NB4 (cell line): ENCODE measurements around the gene NDRG4.

ENCODE experiments used
- DNase-seq: peaks from one replicate; pipeline ENCODE4 v3.0.0; 2010; ENCODE audit warnings: low read depth
- H3K4me3 ChIP-seq: one replicate; pipeline ENCODE4 v1.5.1; 2011; ENCODE audit warnings: mild to moderate bottlenecking, low read depth, low read length, moderate library complexity
- MYC ChIP-seq: IDR thresholded peaks from 2 replicates; pipeline ENCODE4 v1.6.1; 2011; ENCODE audit warnings: low read depth, low read length
- POLR2A ChIP-seq: IDR thresholded peaks from 2 replicates; pipeline ENCODE4 v1.6.1; 2011; ENCODE audit warnings: mild to moderate bottlenecking; ENCODE audit not compliant: insufficient read length; ENCODE audit errors: extremely low read depth
- TF ChIP-seq, protein P1 (sequence below): IDR thresholded peaks from one replicate; pipeline ENCODE4 v1.5.1; 2012; ENCODE audit warnings: low read depth, low read length
- TF ChIP-seq, protein P2 (sequence below): IDR thresholded peaks from 2 replicates; pipeline ENCODE4 v1.6.1; 2011; ENCODE audit warnings: low read depth, low read length

NDRG4 gene

DNA sequence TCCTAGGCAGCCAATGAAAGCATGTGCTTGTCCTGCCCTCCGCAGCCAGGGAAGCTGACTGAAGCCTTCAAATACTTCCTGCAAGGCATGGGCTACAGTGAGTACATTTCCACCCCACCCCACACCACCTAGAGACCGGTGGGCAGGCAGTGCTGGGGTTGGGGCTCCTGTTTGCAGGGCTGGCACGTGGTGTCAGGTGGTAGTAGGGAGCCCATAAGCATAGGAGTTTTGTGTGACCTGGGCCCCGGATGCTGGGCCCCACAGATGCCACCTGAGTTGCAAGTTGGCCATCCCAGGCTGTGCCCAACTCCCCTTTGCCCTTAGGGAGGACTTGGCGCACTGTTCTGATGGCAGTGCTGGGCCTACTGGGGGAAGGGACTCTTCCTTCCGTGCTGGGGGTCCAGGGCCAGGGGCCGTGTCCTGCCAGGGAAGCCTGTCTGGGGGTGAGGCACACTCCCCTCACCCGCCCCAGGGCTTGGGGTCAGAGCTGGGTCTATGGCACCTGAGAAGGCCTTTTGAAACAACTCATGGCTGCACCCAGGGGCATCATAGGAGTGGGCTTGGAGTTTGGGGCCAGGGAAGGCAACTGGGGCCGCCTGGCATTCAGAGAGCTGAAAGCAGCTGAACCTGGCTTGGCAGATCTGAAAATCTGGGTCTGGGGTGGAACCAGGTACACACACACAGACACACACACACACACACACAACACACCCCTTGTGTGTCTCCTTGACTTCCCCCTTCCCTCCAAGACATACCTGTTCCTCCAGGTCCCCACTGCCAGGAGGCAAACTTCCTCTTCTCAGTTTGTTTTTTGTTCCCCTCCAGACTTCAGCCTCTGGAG, 9.5 kb downstream of the NDRG4 start:
- TF ChIP-seq POLR2A (no peak), MYC (no peak)
- TF ChIP-seq, protein P1, sequence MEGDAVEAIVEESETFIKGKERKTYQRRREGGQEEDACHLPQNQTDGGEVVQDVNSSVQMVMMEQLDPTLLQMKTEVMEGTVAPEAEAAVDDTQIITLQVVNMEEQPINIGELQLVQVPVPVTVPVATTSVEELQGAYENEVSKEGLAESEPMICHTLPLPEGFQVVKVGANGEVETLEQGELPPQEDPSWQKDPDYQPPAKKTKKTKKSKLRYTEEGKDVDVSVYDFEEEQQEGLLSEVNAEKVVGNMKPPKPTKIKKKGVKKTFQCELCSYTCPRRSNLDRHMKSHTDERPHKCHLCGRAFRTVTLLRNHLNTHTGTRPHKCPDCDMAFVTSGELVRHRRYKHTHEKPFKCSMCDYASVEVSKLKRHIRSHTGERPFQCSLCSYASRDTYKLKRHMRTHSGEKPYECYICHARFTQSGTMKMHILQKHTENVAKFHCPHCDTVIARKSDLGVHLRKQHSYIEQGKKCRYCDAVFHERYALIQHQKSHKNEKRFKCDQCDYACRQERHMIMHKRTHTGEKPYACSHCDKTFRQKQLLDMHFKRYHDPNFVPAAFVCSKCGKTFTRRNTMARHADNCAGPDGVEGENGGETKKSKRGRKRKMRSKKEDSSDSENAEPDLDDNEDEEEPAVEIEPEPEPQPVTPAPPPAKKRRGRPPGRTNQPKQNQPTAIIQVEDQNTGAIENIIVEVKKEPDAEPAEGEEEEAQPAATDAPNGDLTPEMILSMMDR = no peak
- TF ChIP-seq, protein P2, sequence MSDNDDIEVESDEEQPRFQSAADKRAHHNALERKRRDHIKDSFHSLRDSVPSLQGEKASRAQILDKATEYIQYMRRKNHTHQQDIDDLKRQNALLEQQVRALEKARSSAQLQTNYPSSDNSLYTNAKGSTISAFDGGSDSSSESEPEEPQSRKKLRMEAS = no peak
- no peak for DNase-seq
- H3K4me3 ChIP-seq = no peak overlapping the region

DNA sequence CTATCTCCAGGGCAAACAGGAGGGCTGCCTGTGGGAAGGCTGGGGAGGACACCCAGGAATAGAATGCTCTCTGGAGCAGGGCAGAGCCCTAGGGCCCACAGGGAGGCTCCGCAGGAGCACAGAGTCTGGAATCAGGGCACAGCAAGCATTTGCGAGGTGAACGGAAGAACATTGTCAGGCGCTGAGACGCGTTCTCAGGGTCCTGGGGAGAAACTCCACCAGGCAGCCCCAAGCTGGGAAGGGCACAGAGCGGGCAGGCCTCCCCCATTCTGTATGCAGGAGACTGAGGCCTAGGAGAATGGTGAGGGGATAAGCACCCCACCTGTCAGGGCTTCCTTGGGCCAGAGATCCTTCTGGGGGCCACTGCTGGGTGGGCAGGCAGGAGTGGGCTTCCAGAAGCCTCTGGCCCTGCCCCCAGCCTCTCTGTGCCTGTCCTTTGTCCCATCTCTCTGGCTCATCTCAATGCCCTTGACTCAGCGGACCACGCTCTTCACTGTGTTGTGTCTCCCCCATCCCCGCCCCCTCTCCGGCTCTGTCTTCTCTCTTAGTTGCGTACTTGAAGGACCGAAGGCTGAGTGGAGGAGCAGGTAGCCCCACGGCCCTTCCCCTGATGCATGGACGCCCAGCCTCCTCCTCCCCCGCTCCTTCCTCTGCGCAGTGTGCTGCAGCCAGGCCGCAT, 10.3 kb downstream of the NDRG4 start:
- H3K4me3 ChIP-seq = no peak overlapping the region
- TF ChIP-seq, protein P1 = no peak
- TF ChIP-seq MYC (no peak), POLR2A (no peak)
- TF ChIP-seq, protein P2 = no peak
- DNase-seq = no peak

GRCh38 chr16:58510776-58511628, 11.1 kb downstream of the NDRG4 start:
- TF ChIP-seq, protein P2 = no peak
- no peak for TF ChIP-seq MYC
- TF ChIP-seq, protein P1 = no peak
- TF ChIP-seq POLR2A = no peak
- no peak for DNase-seq
- no peak overlapping the region for H3K4me3 ChIP-seq

GRCh38 chr16:58511933-58512815, 12.2 kb downstream of the NDRG4 start:
- peak; percentile 81 for DNase-seq
- no peak overlapping the region for H3K4me3 ChIP-seq
- no peak for TF ChIP-seq POLR2A
- TF ChIP-seq, protein P2 = peak; percentile 93
- peak; percentile 90 for TF ChIP-seq MYC
- TF ChIP-seq, protein P1 = peak; percentile 74
